ENCODE results near the gene CARD10.

DNA sequence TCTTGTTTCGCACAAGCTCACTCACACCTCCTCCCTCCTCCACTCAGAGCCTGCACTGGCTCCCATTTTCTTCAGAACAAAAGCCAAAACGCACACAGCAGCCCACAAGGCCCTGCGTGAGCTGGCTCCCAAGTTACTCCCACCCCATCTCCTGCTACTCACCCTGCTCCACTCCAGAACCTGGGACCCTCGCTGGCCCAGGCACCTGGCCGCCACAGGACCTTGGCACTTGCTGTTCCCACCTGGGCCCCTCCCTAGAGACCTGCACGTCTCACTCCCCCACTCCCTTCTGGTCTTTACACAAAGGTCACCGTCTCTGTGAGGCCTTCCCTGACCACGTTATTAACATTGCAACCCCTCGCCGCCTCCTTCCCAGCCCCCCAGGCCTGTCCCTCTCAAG lies 32.1 kb downstream of the CARD10 start:
- TF ChIP-seq MXI1 (IDR thresholded peaks at IDR 0.05; ENCODE audit: low read depth, low read length): no peak
- TF ChIP-seq, protein P1, sequence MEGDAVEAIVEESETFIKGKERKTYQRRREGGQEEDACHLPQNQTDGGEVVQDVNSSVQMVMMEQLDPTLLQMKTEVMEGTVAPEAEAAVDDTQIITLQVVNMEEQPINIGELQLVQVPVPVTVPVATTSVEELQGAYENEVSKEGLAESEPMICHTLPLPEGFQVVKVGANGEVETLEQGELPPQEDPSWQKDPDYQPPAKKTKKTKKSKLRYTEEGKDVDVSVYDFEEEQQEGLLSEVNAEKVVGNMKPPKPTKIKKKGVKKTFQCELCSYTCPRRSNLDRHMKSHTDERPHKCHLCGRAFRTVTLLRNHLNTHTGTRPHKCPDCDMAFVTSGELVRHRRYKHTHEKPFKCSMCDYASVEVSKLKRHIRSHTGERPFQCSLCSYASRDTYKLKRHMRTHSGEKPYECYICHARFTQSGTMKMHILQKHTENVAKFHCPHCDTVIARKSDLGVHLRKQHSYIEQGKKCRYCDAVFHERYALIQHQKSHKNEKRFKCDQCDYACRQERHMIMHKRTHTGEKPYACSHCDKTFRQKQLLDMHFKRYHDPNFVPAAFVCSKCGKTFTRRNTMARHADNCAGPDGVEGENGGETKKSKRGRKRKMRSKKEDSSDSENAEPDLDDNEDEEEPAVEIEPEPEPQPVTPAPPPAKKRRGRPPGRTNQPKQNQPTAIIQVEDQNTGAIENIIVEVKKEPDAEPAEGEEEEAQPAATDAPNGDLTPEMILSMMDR (IDR thresholded peaks at IDR 0.05): no peak
- TF ChIP-seq, protein P2, sequence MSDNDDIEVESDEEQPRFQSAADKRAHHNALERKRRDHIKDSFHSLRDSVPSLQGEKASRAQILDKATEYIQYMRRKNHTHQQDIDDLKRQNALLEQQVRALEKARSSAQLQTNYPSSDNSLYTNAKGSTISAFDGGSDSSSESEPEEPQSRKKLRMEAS (IDR thresholded peaks at IDR 0.05; ENCODE audit: low read depth): no peak
- TF ChIP-seq POLR2AphosphoS5 (IDR thresholded peaks at IDR 0.05; ENCODE audit: low read depth, low read length): no peak
- TF ChIP-seq, protein P3, sequence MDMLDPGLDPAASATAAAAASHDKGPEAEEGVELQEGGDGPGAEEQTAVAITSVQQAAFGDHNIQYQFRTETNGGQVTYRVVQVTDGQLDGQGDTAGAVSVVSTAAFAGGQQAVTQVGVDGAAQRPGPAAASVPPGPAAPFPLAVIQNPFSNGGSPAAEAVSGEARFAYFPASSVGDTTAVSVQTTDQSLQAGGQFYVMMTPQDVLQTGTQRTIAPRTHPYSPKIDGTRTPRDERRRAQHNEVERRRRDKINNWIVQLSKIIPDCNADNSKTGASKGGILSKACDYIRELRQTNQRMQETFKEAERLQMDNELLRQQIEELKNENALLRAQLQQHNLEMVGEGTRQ (IDR thresholded peaks at IDR 0.05; ENCODE audit: borderline replicate concordance, low read depth, low read length): no peak
- TF ChIP-seq SMC3 (IDR thresholded peaks at IDR 0.05; ENCODE audit: low read depth, low read length): no peak
- TF ChIP-seq, protein P4, sequence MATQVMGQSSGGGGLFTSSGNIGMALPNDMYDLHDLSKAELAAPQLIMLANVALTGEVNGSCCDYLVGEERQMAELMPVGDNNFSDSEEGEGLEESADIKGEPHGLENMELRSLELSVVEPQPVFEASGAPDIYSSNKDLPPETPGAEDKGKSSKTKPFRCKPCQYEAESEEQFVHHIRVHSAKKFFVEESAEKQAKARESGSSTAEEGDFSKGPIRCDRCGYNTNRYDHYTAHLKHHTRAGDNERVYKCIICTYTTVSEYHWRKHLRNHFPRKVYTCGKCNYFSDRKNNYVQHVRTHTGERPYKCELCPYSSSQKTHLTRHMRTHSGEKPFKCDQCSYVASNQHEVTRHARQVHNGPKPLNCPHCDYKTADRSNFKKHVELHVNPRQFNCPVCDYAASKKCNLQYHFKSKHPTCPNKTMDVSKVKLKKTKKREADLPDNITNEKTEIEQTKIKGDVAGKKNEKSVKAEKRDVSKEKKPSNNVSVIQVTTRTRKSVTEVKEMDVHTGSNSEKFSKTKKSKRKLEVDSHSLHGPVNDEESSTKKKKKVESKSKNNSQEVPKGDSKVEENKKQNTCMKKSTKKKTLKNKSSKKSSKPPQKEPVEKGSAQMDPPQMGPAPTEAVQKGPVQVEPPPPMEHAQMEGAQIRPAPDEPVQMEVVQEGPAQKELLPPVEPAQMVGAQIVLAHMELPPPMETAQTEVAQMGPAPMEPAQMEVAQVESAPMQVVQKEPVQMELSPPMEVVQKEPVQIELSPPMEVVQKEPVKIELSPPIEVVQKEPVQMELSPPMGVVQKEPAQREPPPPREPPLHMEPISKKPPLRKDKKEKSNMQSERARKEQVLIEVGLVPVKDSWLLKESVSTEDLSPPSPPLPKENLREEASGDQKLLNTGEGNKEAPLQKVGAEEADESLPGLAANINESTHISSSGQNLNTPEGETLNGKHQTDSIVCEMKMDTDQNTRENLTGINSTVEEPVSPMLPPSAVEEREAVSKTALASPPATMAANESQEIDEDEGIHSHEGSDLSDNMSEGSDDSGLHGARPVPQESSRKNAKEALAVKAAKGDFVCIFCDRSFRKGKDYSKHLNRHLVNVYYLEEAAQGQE (IDR thresholded peaks at IDR 0.05; ENCODE audit: low read depth, low read length): no peak
- TF ChIP-seq RFX5 (IDR thresholded peaks at IDR 0.05; ENCODE audit: low read length): no peak
- no peak for TF ChIP-seq YY1 (IDR thresholded peaks at IDR 0.05; ENCODE audit: low read depth)
- TF ChIP-seq, protein P5, sequence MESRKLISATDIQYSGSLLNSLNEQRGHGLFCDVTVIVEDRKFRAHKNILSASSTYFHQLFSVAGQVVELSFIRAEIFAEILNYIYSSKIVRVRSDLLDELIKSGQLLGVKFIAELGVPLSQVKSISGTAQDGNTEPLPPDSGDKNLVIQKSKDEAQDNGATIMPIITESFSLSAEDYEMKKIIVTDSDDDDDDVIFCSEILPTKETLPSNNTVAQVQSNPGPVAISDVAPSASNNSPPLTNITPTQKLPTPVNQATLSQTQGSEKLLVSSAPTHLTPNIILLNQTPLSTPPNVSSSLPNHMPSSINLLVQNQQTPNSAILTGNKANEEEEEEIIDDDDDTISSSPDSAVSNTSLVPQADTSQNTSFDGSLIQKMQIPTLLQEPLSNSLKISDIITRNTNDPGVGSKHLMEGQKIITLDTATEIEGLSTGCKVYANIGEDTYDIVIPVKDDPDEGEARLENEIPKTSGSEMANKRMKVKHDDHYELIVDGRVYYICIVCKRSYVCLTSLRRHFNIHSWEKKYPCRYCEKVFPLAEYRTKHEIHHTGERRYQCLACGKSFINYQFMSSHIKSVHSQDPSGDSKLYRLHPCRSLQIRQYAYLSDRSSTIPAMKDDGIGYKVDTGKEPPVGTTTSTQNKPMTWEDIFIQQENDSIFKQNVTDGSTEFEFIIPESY (IDR thresholded peaks at IDR 0.05; ENCODE audit: borderline replicate concordance, low read depth): no peak
- no peak for TF ChIP-seq NRF1 (IDR thresholded peaks at IDR 0.05; ENCODE audit: low read depth, low read length)
- no peak for TF ChIP-seq CHD2 (IDR thresholded peaks at IDR 0.05; ENCODE audit: low read length, partially characterized antibody)

Data from SK-N-SH (cell line).